Measurements from ENCODE around the gene MARVELD1. TPM values are rescaled to one million over a fixed set of nuclear protein-coding genes. Genes with fewer than 3 reads are reported as not detected.

Gene MARVELD1
- total and polyA plus RNA-seq, 2 of the 8 experiments (the other 6 are each of a cell fraction or from before 2014, with no cell fraction given), result 28.1 to 37.3 TPM

DNA sequence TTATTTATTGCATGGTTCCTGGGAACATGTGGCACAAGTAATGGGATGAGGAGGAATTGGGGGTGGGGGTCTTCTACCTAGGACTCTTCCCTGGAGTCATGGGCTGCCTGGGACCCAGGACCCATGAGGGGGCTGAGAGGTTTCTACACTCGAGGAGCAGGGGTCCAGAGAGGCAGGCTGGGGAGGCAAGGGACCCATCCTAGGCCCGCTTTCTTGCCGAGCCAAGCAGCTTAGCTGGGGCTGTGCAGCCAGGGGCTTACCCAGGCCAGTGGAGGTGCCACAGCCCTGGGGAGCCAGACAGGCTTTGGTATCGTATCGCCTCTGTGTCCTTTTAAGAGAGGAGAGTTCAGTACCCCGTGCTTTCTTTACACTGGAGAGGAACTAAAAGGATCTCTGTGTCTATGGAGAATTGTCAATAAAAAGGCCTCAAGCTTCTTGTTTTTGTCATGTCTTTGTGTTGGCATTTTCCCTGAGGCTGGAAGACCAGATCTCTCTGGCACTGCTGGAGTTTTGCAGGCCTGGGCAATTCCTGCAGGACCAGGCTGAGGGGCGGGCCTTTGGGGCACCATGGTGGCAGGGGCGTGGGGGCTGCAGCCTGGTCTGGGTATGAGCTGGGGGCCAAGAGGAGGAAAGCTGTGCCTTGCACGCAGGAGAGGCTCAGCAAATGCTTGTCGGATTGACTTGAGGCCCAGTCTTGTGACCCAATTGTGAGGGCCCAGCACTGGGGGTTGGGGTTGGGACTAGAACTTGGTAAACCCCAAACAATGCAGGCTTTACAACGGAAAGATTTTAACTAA is 47.1 kb downstream of the MARVELD1 start:
- no peak for DNase-seq (ENCODE audit: low read depth in 1 of 2, low spot score in 2 of 2)
- H3K4me3 ChIP-seq (ENCODE audit: extremely low read depth in 1 of 4, insufficient read depth in 2 of 4, low read depth in 3 of 4, low read length in 4 of 4), result no peak overlapping the region
- H3K4me1 ChIP-seq (replicated peaks in 1 of 4; ENCODE audit: control insufficient read depth in 3 of 4, insufficient read depth in 4 of 4, low read length in 3 of 4), result peaks cover 0 to 14% (median 7%) of the 10 kb centered on the region in 4 experiments; a peak in 6 of 7 replicates
- no peak overlapping the region for H2AFZ ChIP-seq (ENCODE audit: low read length)
- H3K79me1 ChIP-seq (ENCODE audit: low read depth, low read length), result no peaks in the 10 kb centered on the region
- no peak for FAIRE-seq
- H2BK5ac ChIP-seq (ENCODE audit: low read depth, low read length), result no peak overlapping the region
- no peak overlapping the region for H3K4me2 ChIP-seq (ENCODE audit: insufficient read depth in 1 of 2, low read depth in 2 of 2, low read length in 2 of 2)
- no peak overlapping the region for H2BK15ac ChIP-seq (ENCODE audit: low read length)
- H2BK120ac ChIP-seq (replicated peaks; ENCODE audit: low read depth, low read length), result no peak overlapping the region
- no peak overlapping the region for H2BK12ac ChIP-seq (ENCODE audit: low read depth, low read length)
- no peak overlapping the region for H4K91ac ChIP-seq (replicated peaks; ENCODE audit: insufficient read length, low read length)
- no peak overlapping the region for H3K4ac ChIP-seq (replicated peaks; ENCODE audit: insufficient read length, low read depth, low read length)
- H3K36me3 ChIP-seq (ENCODE audit: control insufficient read depth in 2 of 4, insufficient read depth in 4 of 4, low read length in 3 of 4), result peaks cover 3 to 15% (median 8%) of the 10 kb centered on the region in 4 experiments; a peak in 4 of 8 replicates
- ChIA-PET CTCF (ENCODE audit: partially characterized antibody) (interaction anchor here (0.9 to 8.5 kb wide), 23 partner anchors 11 to 281 kb away, joined by 3 to 77 read pairs (median 5); partner anchors contain the start of genes GOLGA7B, SFRP5 and ZFYVE27), POLR2A (ENCODE audit: partially characterized antibody) (interaction anchor here (1.0 to 4.9 kb wide), 3 partner anchors 10 to 101 kb away, joined by 3 to 30 read pairs (median 6); partner anchors contain the start of gene SFRP5)
- peaks cover 1 to 2% of the 10 kb centered on the region in 2 experiments for H4K20me1 ChIP-seq (replicated peaks in 1 of 2; ENCODE audit: control insufficient read depth in 1 of 2, insufficient read depth in 2 of 2, low read length in 2 of 2)
- no peak overlapping the region for H2AK5ac ChIP-seq (ENCODE audit: low read depth, low read length)
- no peaks in the 10 kb centered on the region for H3K79me2 ChIP-seq (ENCODE audit: control insufficient read depth in 1 of 2, insufficient read depth in 2 of 2, low read length in 2 of 2)
- no peak overlapping the region for H4K5ac ChIP-seq (ENCODE audit: insufficient read length, low read depth, low read length)
- no peak for TF ChIP-seq SRF (IDR thresholded peaks at IDR 0.05; ENCODE audit: low read depth, low read length)
- no peak for TF ChIP-seq SIN3A (conservative IDR thresholded peaks at IDR 0.05 in 1 of 2, IDR thresholded peaks at IDR 0.05 in 1 of 2; ENCODE audit: low read depth in 1 of 2, low read length in 2 of 2)
- TF ChIP-seq, protein P1, sequence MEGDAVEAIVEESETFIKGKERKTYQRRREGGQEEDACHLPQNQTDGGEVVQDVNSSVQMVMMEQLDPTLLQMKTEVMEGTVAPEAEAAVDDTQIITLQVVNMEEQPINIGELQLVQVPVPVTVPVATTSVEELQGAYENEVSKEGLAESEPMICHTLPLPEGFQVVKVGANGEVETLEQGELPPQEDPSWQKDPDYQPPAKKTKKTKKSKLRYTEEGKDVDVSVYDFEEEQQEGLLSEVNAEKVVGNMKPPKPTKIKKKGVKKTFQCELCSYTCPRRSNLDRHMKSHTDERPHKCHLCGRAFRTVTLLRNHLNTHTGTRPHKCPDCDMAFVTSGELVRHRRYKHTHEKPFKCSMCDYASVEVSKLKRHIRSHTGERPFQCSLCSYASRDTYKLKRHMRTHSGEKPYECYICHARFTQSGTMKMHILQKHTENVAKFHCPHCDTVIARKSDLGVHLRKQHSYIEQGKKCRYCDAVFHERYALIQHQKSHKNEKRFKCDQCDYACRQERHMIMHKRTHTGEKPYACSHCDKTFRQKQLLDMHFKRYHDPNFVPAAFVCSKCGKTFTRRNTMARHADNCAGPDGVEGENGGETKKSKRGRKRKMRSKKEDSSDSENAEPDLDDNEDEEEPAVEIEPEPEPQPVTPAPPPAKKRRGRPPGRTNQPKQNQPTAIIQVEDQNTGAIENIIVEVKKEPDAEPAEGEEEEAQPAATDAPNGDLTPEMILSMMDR (IDR thresholded peaks at IDR 0.05; ENCODE audit: control extremely low read depth in 1 of 3, insufficient read depth in 1 of 3, low read depth in 1 of 3, low read length in 3 of 3), result no peak
- no peak for TF ChIP-seq TAF1 (IDR thresholded peaks at IDR 0.05; ENCODE audit: low read depth, low read length)
- no peak for TF ChIP-seq SAP30 (IDR thresholded peaks at IDR 0.05; ENCODE audit: insufficient read depth, insufficient replicate concordance, low read length)
- no peak for TF ChIP-seq GTF2F1 (IDR thresholded peaks at IDR 0.05; ENCODE audit: borderline replicate concordance, low read depth, low read length)
- no peak overlapping the region; the same call in 1 of the 2 replicates for H3K27ac ChIP-seq (ENCODE audit: low read depth, low read length)
- no peak overlapping the region for H3K23ac ChIP-seq (ENCODE audit: insufficient read length)
- H3K23me2 ChIP-seq (ENCODE audit: low read depth, low read length), result no peaks in the 10 kb centered on the region
- no peak overlapping the region; the same call in 1 of the 2 replicates for H3K18ac ChIP-seq (ENCODE audit: extremely low read depth, low read length)
- no peak overlapping the region for H3K9ac ChIP-seq (replicated peaks in 1 of 4; ENCODE audit: extremely low read depth in 1 of 4, low read depth in 3 of 4, low read length in 3 of 4)
- no peaks in the 10 kb centered on the region for H3K27me3 ChIP-seq (replicated peaks in 1 of 4; ENCODE audit: control insufficient read depth in 3 of 4, extremely low read depth in 1 of 4, insufficient read depth in 3 of 4, low read length in 3 of 4)
- H2BK20ac ChIP-seq (ENCODE audit: low read length), result no peak overlapping the region
- H3K14ac ChIP-seq (ENCODE audit: insufficient read length), result no peak overlapping the region
- no peak overlapping the region for H4K8ac ChIP-seq (ENCODE audit: extremely low read depth, insufficient read depth, low read length)
- no peaks in the 10 kb centered on the region for H3K9me3 ChIP-seq (ENCODE audit: insufficient read depth in 2 of 2, low read depth in 1 of 2, low read length in 1 of 2)
- H3K56ac ChIP-seq (replicated peaks; ENCODE audit: insufficient read length, low read depth, low read length), result no peak overlapping the region
- 88% methylated on average over 10 of the region's 11 CpGs; no CpG with 5 or more reads in 1 of the 2 experiments for WGBS, 2 experiments (ENCODE audit: extremely low coverage in 1 of 2, insufficient coverage in 1 of 2, insufficient read length in 1 of 2, insufficient replicate concordance in 2 of 2, low coverage in 1 of 2, low lambda C conversion rate in 2 of 2, missing lambda C conversion rate in 1 of 2)
